Keratinocyte (primary cell): ENCODE measurements around the gene ZDHHC12.

ENCODE experiments used
- CTCF ChIP-seq, 3 experiments: IDR thresholded peaks in 1 of 3; conservative IDR thresholded peaks in 1 of 3; optimal IDR thresholded peaks in 1 of 3; 2 replicates in 2 of 3; 3 replicates in 1 of 3; pipeline versions ENCODE3 to v1.5.1; 2011; ENCODE audit warnings: low read length in 3 of 3, mild to moderate bottlenecking in 3 of 3, moderate library complexity in 2 of 3, control low read depth in 1 of 3, inconsistent platforms in 1 of 3; ENCODE audit not compliant: insufficient read depth in 2 of 3; ENCODE audit errors: extremely low read depth in 1 of 3
- EZH2 ChIP-seq: IDR thresholded peaks from one replicate; pipeline ENCODE4 v1.6.1; 2012; ENCODE audit warnings: inconsistent platforms, mild to moderate bottlenecking, low read length, moderate library complexity

- TF ChIP-seq CTCF (optimal IDR thresholded peaks at IDR 0.05 in 1 of 3, IDR thresholded peaks at IDR 0.05 in 1 of 3, conservative IDR thresholded peaks at IDR 0.05 in 1 of 3; ENCODE audit: extremely low read depth in 1 of 3, insufficient read depth in 2 of 3, low read length in 3 of 3) (no peak), EZH2 (no peak)
Measured at GRCh38 chr9:128729302-128729701, 5.4 kb upstream of the ZDHHC12 start.
